Adrenal gland (tissue), 12 donors: Measurements from ENCODE around the gene GHDC. TPM values are rescaled to one million over a fixed set of nuclear protein-coding genes. Genes with fewer than 3 reads are reported as not detected.
A peak's percentile ranks its signal among the peaks of the same experiment; 100 is the strongest.

Experiments
- DNase-seq, 7 donors: peaks; one replicate each; pipeline ENCODE4 v3.0.0-alpha.2; 2019 to 2020
- H3K27ac ChIP-seq, 5 donors: fragments of 200-600 bp; sonication (generic) in 4 of 5; 1 replicate in 3 of 5; 2 replicates in 2 of 5; pipeline versions ENCODE4 v1.5.1 to v1.8.0; 2016 to 2020; ENCODE audit warnings: mild to moderate bottlenecking in 1 of 5
- H3K27me3 ChIP-seq: fragments of 200-600 bp; 2 replicates; pipeline ENCODE4 v1.8.0; 2021
- H3K36me3 ChIP-seq, 2 donors: fragments of 200-600 bp; replicated peaks in 1 of 2; 1 replicate in 1 of 2; 2 replicates in 1 of 2; pipeline versions ENCODE4 v1.5.1 to v1.8.0; 2018 to 2022
- H3K4me1 ChIP-seq, 2 donors: fragments of 200-600 bp; replicated peaks in 1 of 2; 1 replicate in 1 of 2; 2 replicates in 1 of 2; pipeline versions ENCODE4 v1.5.1 to v1.8.0; 2018 to 2021
- H3K4me3 ChIP-seq, 4 donors: fragments of 200-600 bp; sonication (generic) in 3 of 4; one replicate each; pipeline ENCODE4 v1.5.1; 2016 to 2018
- H3K9me3 ChIP-seq, 3 donors: fragments of 200-600 bp; sonication (generic) in 1 of 3; replicated peaks in 1 of 3; 1 replicate in 2 of 3; 2 replicates in 1 of 3; pipeline versions ENCODE4 v1.5.1 to v1.8.0; 2016 to 2021
- CTCF ChIP-seq, 6 experiments: fragments of 450-650 bp in 4 of 6; fragments of 200-600 bp in 2 of 6; sonication (generic) in 1 of 6; IDR thresholded peaks; 1 replicate in 5 of 6; 2 replicates in 1 of 6; pipeline versions ENCODE4 v1.5.1 to v1.8.0; 2016 to 2021; ENCODE audit warnings: antibody characterized with exemption in 6 of 6, mild to moderate bottlenecking in 2 of 6, moderate library complexity in 1 of 6
- POLR2A ChIP-seq, 2 donors: fragments of 450-650 bp; IDR thresholded peaks; one replicate each; pipeline ENCODE4 v1.6.1; 2017; ENCODE audit warnings: antibody characterized with exemption in 2 of 2, mild to moderate bottlenecking in 2 of 2, moderate library complexity in 1 of 2
- WGBS, 4 donors: extraction: QIAGEN DNeasy Blood & Tissue Kit in 2 of 4; methylation state at CpG; one replicate each; pipeline versions ENCODE4 v1.1.5 to v1.1.7; 2013 to 2017; 5-methylcytosine and 5-hydroxymethylcytosine counted together
- intact Hi-C, 2 donors: fragments of 100-400 bp; cut with DNase I; formaldehyde crosslinking; loops; one replicate each; pipeline versions ENCODE4 v1.14.1 to v1.15.0; 2022 to 2023
- polyA plus RNA-seq, 3 donors: library from polyadenylated mRNA; stranded (reverse); fragments of 200-250 nt in 2 of 3; fragments of 350-450 nt in 1 of 3; fragmentation: Illumina TruSeq in 1 of 3; extraction: RNeasy Lipid Tissue Mini Kit (QIAGEN cat#74804) in 1 of 3; gene quantifications; one replicate each; pipeline ENCODE4 v1.2.3, GENCODE V29; 2013 to 2014
- total RNA-seq, 9 donors: library from RNA; depleted of rRNA in 4 of 9; stranded (reverse); fragments of >200 nt in 4 of 9; fragments of 120-200 nt in 1 of 9; fragmentation: NEBNext Ultra II Directional in 1 of 9; extraction: Animal tissue kit (Norgen Biotek cat#: 25700) in 1 of 9; gene quantifications; one replicate each; pipeline versions ENCODE4 v1.1.0 to v1.2.4, GENCODE V29; 2013 to 2023
- donor health status: healthy with polysubstance abuse.
- donor health status: Bipolar disorder and iron deficiency.
- donor health status: DM: yes; HTN: yes; CAD: no.
- donor health status: DM: no; HTN: no; CAD: no.
- donor health status: DM: no; HTN: no; CAD: no.
- donor health status: DM: yes; HTN: yes; CAD: no.

The GHDC gene
- total and polyA plus RNA-seq, 12 donors, result 10.5 to 344 (median 58.5) TPM

GRCh38 chr17:42197564-42198156, 3.4 kb upstream of the GHDC start:
- no peak for DNase-seq
- 94 to 98% (median 95%) methylated on average over 8 of the region's 8 CpGs for WGBS, 4 donors
- Histone ChIP-seq H3K4me3 (no peak overlapping the region), H3K4me1 (peaks cover 26 to 51% of the 10 kb centered on the region in 2 donors), H3K9me3 (no peaks in the 10 kb centered on the region), H3K27me3 (no peaks in the 10 kb centered on the region), H3K27ac (peak overlapping the region in 1 of 5 donors; percentile 91), H3K36me3 (peaks cover 0 to 14% of the 10 kb centered on the region in 2 donors)
- no peak for TF ChIP-seq CTCF (IDR thresholded peaks at IDR 0.05)
- TF ChIP-seq POLR2A (IDR thresholded peaks at IDR 0.05), result no peak
- intact Hi-C loops, result no loop called here

GRCh38 chr17:42193216-42193968, 902 bp downstream of the GHDC start:
- peaks cover 20 to 42% of the 10 kb centered on the region in 2 donors for H3K4me1 ChIP-seq
- H3K27ac ChIP-seq, result peak overlapping the region in 2 of 5 donors; percentile 89 to 96
- H3K36me3 ChIP-seq, result no peaks in the 10 kb centered on the region
- H3K4me3 ChIP-seq, result peak overlapping the region in 2 of 4 donors; percentile 39 to 98
- no peak for DNase-seq
- intact Hi-C loops, result no loop called here
- WGBS, 4 donors, result 70 to 84% (median 72%) methylated on average over 6 to 12 of the region's 12 CpGs
- H3K27me3 ChIP-seq, result no peaks in the 10 kb centered on the region
- no peaks in the 10 kb centered on the region for H3K9me3 ChIP-seq
- TF ChIP-seq POLR2A (IDR thresholded peaks at IDR 0.05) (no peak), CTCF (IDR thresholded peaks at IDR 0.05) (no peak)

GRCh38 chr17:42192189-42193126, 1.8 kb downstream of the GHDC start:
- no peak for DNase-seq
- H3K4me1 ChIP-seq, result peaks cover 20 to 41% of the 10 kb centered on the region in 2 donors
- no peak overlapping the region for H3K4me3 ChIP-seq
- peak overlapping the region in 1 of 5 donors; percentile 14 for H3K27ac ChIP-seq
- H3K9me3 ChIP-seq, result no peaks in the 10 kb centered on the region
- 83 to 91% (median 85%) methylated on average over 14 to 23 of the region's 23 CpGs for WGBS, 4 donors
- TF ChIP-seq POLR2A (IDR thresholded peaks at IDR 0.05) (no peak), CTCF (IDR thresholded peaks at IDR 0.05) (no peak)
- intact Hi-C loops, result no loop called here
- no peaks in the 10 kb centered on the region for H3K36me3 ChIP-seq
- no peaks in the 10 kb centered on the region for H3K27me3 ChIP-seq

- no peak for DNase-seq
- intact Hi-C loops, result no loop called here
- Histone ChIP-seq H3K4me1 (peaks cover 20 to 41% of the 10 kb centered on the region in 2 donors), H3K9me3 (no peaks in the 10 kb centered on the region), H3K27ac (no peak overlapping the region), H3K4me3 (no peak overlapping the region), H3K36me3 (no peaks in the 10 kb centered on the region), H3K27me3 (no peaks in the 10 kb centered on the region)
- TF ChIP-seq CTCF (IDR thresholded peaks at IDR 0.05), result no peak
- WGBS, 4 donors, result 93 to 97% (median 96%) methylated on average over 5 of the region's 5 CpGs
These were observed 3.1 kb downstream of the GHDC start for GRCh38 chr17:42191275-42191608.
